ENCODE results near the gene KRT77. TPM values are rescaled to one million over a fixed set of nuclear protein-coding genes. Genes with fewer than 3 reads are reported as not detected.
"Not testable (repeated sequence)": the region's sequence is repeated elsewhere in the genome, so short reads cannot be mapped to it uniquely, and the experiment has no call there.

The KRT77 gene
- total RNA-seq (2014; rRNA removed; shearing (Covaris generic)) = not detected in 2 replicates
- not detected in 2 replicates for polyA plus RNA-seq (2014; cell fraction: nucleus; rRNA removed)

- no peak for DNase-seq (ENCODE audit: extremely low read depth, low read depth)
Measured at GRCh38 chr12:52703424-52703823, at the start of gene KRT77. Gene KRT77, minus strand, starts transcription at chr12:52703524. Its CDS starts 90 bp downstream, at chr12:52703434.

- no peak for DNase-seq (ENCODE audit: extremely low read depth, low read depth)
Measured at GRCh38 chr12:52752516-52752915, 49.2 kb upstream of the KRT77 start.

- no peak for DNase-seq (ENCODE audit: extremely low read depth, low read depth)
Measured at GRCh38 chr12:52751795-52752194, 48.5 kb upstream of the KRT77 start.

- DNase-seq (ENCODE audit: extremely low read depth, low read depth) = not testable (repeated sequence)
Measured at GRCh38 chr12:52750532-52750931, 47.2 kb upstream of the KRT77 start.

- no peak for DNase-seq (ENCODE audit: extremely low read depth, low read depth)
Measured at GRCh38 chr12:52749827-52750226, 46.5 kb upstream of the KRT77 start.

GRCh38 chr12:52748578-52748977 is 45.3 kb upstream of the KRT77 start:
- no peak for DNase-seq (ENCODE audit: extremely low read depth, low read depth)

GRCh38 chr12:52745554-52745953 is 42.2 kb upstream of the KRT77 start:
- DNase-seq (ENCODE audit: extremely low read depth, low read depth) = no peak

GRCh38 chr12:52744493-52745156 is 41.3 kb upstream of the KRT77 start:
- no peak for DNase-seq (ENCODE audit: extremely low read depth, low read depth)

GRCh38 chr12:52742822-52743457 is 39.6 kb upstream of the KRT77 start:
- DNase-seq (ENCODE audit: extremely low read depth, low read depth) = no peak

- DNase-seq (ENCODE audit: extremely low read depth, low read depth) = no peak
Measured at GRCh38 chr12:52742196-52742580, 38.9 kb upstream of the KRT77 start.

- peak; percentile 63 for DNase-seq (ENCODE audit: extremely low read depth, low read depth)
Measured at GRCh38 chr12:52741375-52742195, 38.3 kb upstream of the KRT77 start.

- DNase-seq (ENCODE audit: extremely low read depth, low read depth) = no peak
Measured at GRCh38 chr12:52740584-52740983, 37.3 kb upstream of the KRT77 start.

GRCh38 chr12:52739963-52740362 is 36.6 kb upstream of the KRT77 start:
- DNase-seq (ENCODE audit: extremely low read depth, low read depth) = no peak

- DNase-seq (ENCODE audit: extremely low read depth, low read depth) = no peak
Measured at GRCh38 chr12:52735816-52736632, 32.7 kb upstream of the KRT77 start.

GRCh38 chr12:52735106-52735505 is 31.8 kb upstream of the KRT77 start:
- no peak for DNase-seq (ENCODE audit: extremely low read depth, low read depth)

- no peak for DNase-seq (ENCODE audit: extremely low read depth, low read depth)
Measured at GRCh38 chr12:52730793-52731192, 27.5 kb upstream of the KRT77 start.

- no peak for DNase-seq (ENCODE audit: extremely low read depth, low read depth)
Measured at GRCh38 chr12:52730383-52730782, 27.1 kb upstream of the KRT77 start.

- DNase-seq (ENCODE audit: extremely low read depth, low read depth) = no peak
Measured at GRCh38 chr12:52729147-52729546, 25.8 kb upstream of the KRT77 start.

- no peak for DNase-seq (ENCODE audit: extremely low read depth, low read depth)
Measured at GRCh38 chr12:52728374-52728773, 25.1 kb upstream of the KRT77 start.

GRCh38 chr12:52727037-52727436 is 23.7 kb upstream of the KRT77 start:
- DNase-seq (ENCODE audit: extremely low read depth, low read depth) = no peak

- no peak for DNase-seq (ENCODE audit: extremely low read depth, low read depth)
Measured at GRCh38 chr12:52726451-52726850, 23.1 kb upstream of the KRT77 start.

Measured in NCI-H460 (cell line).